HepG2 (cell line): ENCODE measurements around the gene WDR20. TPM values are rescaled to one million over a fixed set of nuclear protein-coding genes. Genes with fewer than 3 reads are reported as not detected.

Source experiments
- polyA plus RNA-seq, 8 experiments: library from polyadenylated mRNA; depleted of rRNA in 3 of 8; stranded (reverse) in 7 of 8; unstranded in 1 of 8; fragments of >200 nt; fragmentation: Illumina TruSeq in 4 of 8; extraction: Trizol in 4 of 8; gene quantifications; 2 replicates each; pipeline versions ENCODE4 v1.2.1 to v1.2.3, GENCODE V29; 2011 to 2016; ENCODE audit warnings: low read depth in 4 of 8, missing spikeins in 1 of 8, mixed read lengths in 1 of 8; ENCODE audit not compliant: insufficient read depth in 1 of 8
- total RNA-seq, 5 experiments: library from RNA; depleted of rRNA; stranded (reverse); fragments of >200 nt; fragmentation: Illumina TruSeq; extraction: Trizol; gene quantifications; 2 replicates each; pipeline ENCODE4 v1.2.3, GENCODE V29; 2016; ENCODE audit warnings: low read depth in 1 of 5

Gene WDR20
- total and polyA plus RNA-seq, 2 of the 13 experiments (the other 11 are each of a cell fraction or from before 2014, with no cell fraction given), result 10.4 to 23.2 TPM

Other genes with a start within 250 kb of the WDR20 start
- 239 and 386 TPM in 2 replicates for gene DYNC1H1, start 175.3 kb upstream of the WDR20 start, total RNA-seq (2016; rRNA removed; fragmentation: Illumina TruSeq; extraction: Trizol)
- 74.4 and 102 TPM in 2 replicates for gene DYNC1H1, start 175.3 kb upstream of the WDR20 start, polyA plus RNA-seq (2011; rRNA removed)
- gene HSP90AA1, start 52.9 kb upstream of the WDR20 start, total RNA-seq (2016; rRNA removed; fragmentation: Illumina TruSeq; extraction: Trizol), result 636 and 1,509 TPM in 2 replicates
- gene HSP90AA1, start 52.9 kb upstream of the WDR20 start, polyA plus RNA-seq (2011; rRNA removed), result 205 and 262 TPM in 2 replicates
- 11.8 and 15.3 TPM in 2 replicates for gene MOK, start 165.3 kb downstream of the WDR20 start, total RNA-seq (2016; rRNA removed; fragmentation: Illumina TruSeq; extraction: Trizol)
- 16.9 and 17.6 TPM in 2 replicates for gene MOK, start 165.3 kb downstream of the WDR20 start, polyA plus RNA-seq (2011; rRNA removed)
- 8.2 and 12.8 TPM in 2 replicates for gene ZNF839, start 179.8 kb downstream of the WDR20 start, total RNA-seq (2016; rRNA removed; fragmentation: Illumina TruSeq; extraction: Trizol)
- 9.3 and 11.1 TPM in 2 replicates for gene ZNF839, start 179.8 kb downstream of the WDR20 start, polyA plus RNA-seq (2011; rRNA removed)
- gene CINP, start 223.0 kb downstream of the WDR20 start, total RNA-seq (2016; rRNA removed; fragmentation: Illumina TruSeq; extraction: Trizol), result 42.8 and 59.7 TPM in 2 replicates
- gene CINP, start 223.0 kb downstream of the WDR20 start, polyA plus RNA-seq (2011; rRNA removed), result 30.9 and 32.8 TPM in 2 replicates
- 5.7 and 13.6 TPM in 2 replicates for gene TECPR2, start 223.0 kb downstream of the WDR20 start, total RNA-seq (2016; rRNA removed; fragmentation: Illumina TruSeq; extraction: Trizol)
- gene TECPR2, start 223.0 kb downstream of the WDR20 start, polyA plus RNA-seq (2011; rRNA removed), result 3.5 and 4.6 TPM in 2 replicates